DMS114 treated with DMSO at 0.1 percent for 48 hours (cell line): ENCODE measurements around the gene NSD2.

ENCODE experiments used
- DNase-seq: peaks from one replicate; lab custom pipeline; 2025; ENCODE audit not compliant: unreplicated experiment; lab: John Stamatoyannopoulos, UW

The NSD2 gene

GRCh38 chr4:1969928-1970723, 98.9 kb downstream of the NSD2 start:
- no peak for DNase-seq

DNA sequence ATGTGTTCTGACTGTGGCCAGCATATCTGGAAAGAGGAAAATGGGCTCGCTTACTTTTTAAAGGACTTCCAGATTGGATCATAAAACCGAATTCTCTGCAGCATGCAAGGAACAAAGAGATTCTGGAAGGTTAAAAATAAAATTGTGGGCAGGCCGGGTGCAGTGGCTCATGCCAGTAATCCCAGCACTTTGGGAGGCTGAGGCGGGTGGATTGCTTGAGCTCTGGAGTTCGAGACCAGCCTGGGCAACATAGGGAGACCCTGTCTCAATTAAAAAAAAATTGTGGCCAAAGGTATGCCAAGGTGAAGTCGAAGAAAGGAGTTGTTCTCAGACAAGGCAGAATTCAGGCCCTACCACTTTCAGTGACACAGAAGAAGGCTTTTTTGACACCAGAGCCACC, 99.7 kb downstream of the NSD2 start:
- no peak for DNase-seq

DNA sequence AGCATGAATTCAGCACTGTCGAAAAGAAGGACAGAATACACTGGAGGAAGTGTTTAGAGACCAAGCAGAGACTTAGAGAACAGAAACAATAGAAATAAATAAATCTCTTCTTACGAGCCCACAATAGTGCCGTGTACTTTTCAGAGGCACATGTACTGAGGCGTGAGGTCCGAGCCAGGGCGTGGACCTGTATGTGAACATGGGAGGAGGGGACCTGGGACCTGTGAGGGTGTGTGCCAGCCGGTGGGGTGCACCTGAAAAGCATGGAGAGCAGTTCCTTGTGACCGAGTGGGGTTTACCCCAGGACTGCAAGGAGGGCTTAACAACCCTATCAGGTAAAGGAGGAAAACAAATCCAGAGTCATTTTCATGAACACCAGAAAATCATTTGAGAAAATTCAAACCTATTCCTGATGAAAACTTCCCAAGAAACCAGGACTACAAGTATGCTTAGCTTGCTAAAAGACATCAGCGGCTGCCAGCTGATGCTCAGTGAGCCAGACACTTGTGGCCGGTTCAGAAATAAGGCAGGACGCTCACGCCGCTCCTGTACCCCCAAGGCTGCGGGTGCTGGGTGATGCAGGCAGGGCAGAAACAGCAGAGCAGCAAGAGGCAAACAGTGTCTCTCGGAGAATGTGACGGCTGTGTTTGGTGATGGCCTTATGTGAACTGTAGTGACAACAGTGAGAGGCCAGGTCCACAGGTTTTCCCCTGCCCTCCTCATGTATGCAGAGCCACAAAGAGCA, 100.4 kb downstream of the NSD2 start:
- DNase-seq: no peak

GRCh38 chr4:1972414-1972813, 101.2 kb downstream of the NSD2 start:
- DNase-seq: no peak

GRCh38 chr4:1973218-1973617, 102.0 kb downstream of the NSD2 start:
- DNase-seq: no peak

- DNase-seq: no peak
Observed at GRCh38 chr4:1973661-1974060, 102.5 kb downstream of the NSD2 start.

GRCh38 chr4:1974840-1975239, 103.6 kb downstream of the NSD2 start:
- no peak for DNase-seq

- no peak for DNase-seq
Observed at GRCh38 chr4:1975391-1975801, 104.2 kb downstream of the NSD2 start.

GRCh38 chr4:1975880-1976279, 104.7 kb downstream of the NSD2 start:
- no peak for DNase-seq

DNA sequence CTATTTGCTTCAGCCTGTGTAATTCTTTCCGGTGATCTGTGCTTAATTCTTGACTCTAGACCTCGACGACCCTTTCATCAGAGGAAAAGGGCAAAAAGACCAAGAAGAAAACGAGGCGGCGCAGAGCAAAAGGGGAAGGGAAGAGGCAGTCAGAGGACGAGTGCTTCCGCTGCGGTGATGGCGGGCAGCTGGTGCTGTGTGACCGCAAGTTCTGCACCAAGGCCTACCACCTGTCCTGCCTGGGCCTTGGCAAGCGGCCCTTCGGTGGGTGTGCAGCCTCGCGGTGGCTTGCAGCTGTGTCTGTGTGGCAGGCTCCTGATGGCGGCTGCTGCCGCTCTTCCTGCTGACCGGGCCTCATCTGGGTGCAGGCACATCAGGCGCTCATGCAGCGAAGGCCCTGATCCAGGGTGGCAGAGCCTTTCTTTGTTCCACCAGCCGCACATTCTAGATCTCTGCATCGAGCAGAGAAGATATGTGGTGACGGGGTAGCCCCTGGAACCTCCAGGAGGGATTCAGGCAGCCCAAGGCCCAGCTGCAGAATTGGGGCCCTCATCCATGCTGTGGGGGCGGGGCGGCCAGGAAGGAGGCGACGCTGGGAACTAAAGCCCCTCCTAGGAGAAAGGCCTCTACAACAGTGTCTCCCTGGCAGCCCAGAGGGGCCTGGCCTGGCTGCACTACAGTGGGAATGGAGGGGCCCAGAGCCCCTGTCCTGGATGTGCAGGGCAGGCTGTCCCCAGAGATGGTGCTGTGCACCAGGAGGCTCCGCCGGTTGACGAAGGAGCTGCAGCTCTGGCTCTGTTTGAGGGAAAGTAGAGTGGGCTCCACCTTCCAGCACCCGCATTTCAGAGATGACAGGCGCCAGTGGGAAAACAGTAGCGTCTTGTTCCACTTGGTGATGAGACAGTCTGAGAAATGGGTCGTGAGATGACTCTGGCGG, 105.5 kb downstream of the NSD2 start:
- DNase-seq: no peak

DNA sequence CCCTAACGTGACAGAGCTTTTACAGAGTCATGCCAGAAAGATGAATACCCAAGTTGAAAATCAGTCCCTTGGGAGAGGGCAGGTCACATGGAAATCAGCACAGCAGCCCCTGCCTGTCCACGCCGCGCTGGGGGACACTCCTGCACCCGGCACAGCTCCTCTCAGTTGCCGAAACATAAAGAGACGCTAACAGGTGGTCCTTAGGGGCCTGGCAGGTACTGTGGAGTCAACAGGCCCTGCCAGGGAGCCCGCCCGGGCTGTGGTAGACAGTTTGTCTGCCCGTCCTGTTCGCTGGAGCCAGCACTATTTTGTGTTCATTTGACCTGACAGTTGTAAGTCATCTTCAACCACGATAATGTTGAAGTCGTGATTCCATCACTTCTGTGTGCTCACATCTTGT, 107.0 kb downstream of the NSD2 start:
- DNase-seq: no peak

DNA sequence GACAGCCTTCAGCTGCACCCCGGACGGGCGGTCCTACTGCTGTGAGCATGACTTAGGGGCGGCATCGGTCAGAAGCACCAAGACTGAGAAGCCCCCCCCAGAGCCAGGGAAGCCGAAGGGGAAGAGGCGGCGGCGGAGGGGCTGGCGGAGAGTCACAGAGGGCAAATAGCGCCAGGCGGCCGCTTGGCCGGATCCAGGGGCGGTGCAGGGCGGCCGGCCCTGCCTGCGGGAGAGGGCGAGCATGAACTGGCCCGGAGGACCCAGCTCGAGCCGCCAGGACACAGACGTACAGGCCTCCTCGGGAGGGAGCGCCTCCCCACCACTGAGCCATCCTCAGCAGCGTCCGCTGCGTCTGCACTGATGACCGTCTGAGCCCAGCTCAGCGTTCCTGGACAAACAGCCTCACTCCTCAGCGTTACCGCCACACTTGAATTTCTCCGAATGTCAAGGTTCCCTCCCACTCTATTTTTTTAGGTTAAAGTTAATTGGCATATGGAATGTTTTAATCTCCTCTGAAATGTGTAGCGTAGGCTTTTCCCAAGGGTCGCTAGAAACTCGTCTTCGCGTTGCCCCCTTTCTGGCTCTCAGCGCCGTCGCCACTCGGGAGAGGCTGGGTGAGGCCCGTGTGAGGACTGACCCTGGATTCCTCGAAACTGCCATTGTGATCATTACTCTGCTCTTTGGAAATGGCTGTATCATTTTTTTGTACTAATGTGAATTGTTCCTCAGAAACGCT, 107.7 kb downstream of the NSD2 start:
- no peak for DNase-seq

DNA sequence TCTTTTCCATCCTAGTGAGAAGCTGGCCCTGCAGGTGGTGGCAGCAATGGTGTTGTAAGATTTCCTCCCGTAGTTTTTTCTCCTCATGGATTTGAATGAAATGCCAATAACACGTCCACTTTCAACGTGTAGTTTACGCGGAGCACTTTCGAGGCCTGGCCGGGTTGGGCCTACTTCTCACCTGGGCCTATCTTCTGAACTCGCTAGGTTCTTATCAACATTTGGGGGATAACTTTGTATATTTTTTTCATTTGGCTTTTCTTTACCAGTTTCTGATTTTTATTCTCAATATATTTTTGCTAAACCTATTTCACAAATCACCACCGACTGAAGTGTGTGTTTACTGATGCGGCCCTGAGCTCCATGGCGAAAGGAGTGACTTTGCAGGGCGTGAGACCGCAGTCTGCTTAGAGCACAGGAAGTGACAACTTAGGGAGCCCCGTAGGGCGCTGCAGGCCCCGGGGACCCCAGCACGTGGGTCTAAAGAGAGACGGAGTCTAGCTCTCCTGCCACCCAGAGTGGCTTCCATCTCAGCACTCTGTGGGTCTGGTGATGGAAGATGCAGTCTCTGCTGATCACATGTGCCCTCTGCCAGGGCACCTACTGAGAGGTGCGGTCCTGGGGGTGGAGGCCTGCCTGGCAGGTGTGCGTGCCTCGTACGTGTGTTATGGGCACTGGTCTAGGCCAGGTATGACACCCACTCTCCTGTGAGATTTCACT, 108.4 kb downstream of the NSD2 start:
- DNase-seq: no peak

GRCh38 chr4:1980561-1981041, 109.4 kb downstream of the NSD2 start:
- no peak for DNase-seq

GRCh38 chr4:1981251-1982058, 110.3 kb downstream of the NSD2 start:
- no peak for DNase-seq

DNA sequence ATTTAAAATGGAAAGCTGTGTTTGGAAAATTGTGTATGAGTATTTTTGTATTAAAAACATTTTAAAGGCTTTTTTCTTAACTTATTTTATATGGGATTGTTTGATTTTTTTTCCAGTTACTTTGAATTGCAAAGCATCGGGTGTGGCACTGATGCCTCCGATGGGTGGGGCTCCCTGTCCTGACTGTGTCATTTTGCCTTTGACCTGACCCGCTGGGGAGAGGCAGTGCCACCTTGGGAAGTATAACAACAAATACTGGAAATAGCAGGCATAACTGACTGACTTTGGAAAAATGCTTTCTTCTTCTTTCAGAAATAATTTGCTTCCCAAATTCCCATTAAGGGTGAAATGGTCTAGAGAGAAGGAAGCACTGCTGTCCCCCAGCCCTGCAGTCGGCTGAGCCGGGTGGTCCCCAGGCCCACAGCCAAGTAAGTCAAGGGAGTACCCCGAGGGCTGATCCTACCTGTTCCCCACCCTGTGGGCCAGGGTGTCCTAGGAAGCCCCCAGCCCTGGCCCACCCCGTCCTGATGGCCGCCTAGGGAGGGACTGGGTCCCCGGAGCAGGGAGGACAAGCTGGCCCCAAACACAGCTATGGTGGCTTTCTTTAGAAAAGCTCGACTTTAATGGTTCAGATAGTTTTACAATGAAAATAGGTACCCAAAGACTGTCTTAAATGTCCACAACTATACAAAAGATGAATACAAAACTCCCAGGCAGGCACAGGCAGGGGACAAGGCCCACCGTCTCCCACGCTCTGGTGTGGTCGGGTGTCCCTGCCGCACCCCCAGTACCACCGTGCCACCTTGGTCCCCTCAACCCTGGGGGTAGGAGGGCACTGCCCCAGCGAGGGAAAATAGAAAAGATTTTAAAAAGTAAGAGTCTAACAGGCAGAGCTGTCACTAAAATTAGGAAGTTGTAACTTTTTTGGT, 111.2 kb downstream of the NSD2 start:
- no peak for DNase-seq

DNA sequence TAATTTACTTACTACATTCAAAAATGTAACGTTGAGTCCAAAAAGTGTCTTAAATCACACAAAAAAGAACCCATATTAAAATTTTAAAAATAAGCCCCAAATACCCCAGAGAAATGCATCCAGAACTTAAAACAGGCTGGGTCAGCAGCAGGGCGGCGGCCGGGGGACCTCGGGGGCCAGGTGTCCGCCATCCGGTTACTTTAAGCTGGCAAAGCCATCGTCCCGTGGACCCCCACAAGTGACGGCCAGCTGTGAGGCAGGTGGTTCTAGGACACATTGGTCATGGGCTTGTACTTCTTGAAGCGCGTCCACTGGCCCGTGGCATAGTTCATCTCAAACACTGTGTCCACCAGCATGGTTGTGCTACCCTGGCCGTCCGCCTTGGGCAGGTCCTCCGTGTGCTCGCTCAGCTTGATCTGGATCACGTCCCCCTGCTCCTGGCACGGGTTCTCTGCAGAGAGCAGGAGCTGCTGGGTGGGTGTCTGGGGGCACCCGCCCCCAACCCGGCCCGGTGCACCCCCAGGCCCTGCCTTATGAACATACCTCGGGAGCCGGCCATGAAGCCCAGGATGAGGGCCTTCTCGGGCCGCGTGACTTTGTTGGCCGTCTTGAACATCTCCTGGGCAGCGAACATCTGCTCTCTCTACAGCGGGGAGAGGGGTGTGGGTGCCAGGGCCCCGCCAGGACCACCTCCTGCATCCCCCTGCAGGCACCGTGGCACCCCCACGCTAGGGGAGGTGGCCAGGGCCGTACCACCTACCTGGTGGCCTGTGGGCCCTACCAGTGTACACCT, 112.1 kb downstream of the NSD2 start:
- no peak for DNase-seq
